Fibroblast of mammary gland (primary cell): Measurements from ENCODE around the gene TMEM18.

Experiments used
- DNase-seq: peaks from one replicate; pipeline ENCODE4 v3.0.0-alpha.2; 2010; ENCODE audit warnings: low read depth
- H3K4me3 ChIP-seq: 2 replicates; pipeline ENCODE4 v1.5.1; 2011; ENCODE audit warnings: low read depth, mild to moderate bottlenecking, low read length, moderate library complexity; ENCODE audit not compliant: control insufficient read depth
- CTCF ChIP-seq: conservative IDR thresholded peaks from 2 replicates; pipeline ENCODE4 v1.5.1; 2011; ENCODE audit warnings: low read depth, low read length, inconsistent platforms; ENCODE audit not compliant: control insufficient read depth, insufficient read depth

TMEM18 gene

GRCh38 chr2:649426-650342 lies 27.5 kb downstream of the TMEM18 start:
- DNase-seq: no peak
- no peak overlapping the region for H3K4me3 ChIP-seq
- TF ChIP-seq CTCF: no peak

- DNase-seq: no peak
- TF ChIP-seq CTCF: no peak
- no peak overlapping the region for H3K4me3 ChIP-seq
Measured at GRCh38 chr2:648476-649424, 28.5 kb downstream of the TMEM18 start.

DNA sequence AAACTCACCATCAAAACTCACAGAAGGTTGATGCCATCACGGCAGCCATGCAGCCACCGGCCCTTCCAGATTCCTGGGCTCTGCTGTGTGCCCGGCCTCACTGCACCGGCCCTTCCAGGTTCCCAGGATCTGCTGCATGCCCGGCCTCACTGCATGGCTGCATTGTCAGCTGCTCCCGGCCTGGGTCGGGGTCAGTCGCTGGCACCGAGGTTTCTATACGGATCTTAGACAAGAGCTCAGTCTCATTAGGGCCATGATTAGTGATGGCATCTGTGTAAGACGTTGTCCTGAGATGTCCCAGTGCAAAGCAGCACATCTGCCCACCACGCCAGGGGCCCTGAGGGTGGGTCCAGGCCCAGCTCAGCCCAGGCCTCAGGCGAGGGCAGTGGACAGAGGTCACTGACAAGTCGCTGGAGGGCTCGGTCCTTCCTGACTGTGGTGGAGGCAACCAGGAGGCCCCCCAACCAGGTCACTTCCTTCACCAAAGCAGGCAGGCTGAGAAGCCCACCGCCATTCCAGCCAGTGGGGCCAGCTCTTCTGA lies 29.4 kb downstream of the TMEM18 start:
- TF ChIP-seq CTCF: no peak
- no peak for DNase-seq
- no peak overlapping the region for H3K4me3 ChIP-seq

DNA sequence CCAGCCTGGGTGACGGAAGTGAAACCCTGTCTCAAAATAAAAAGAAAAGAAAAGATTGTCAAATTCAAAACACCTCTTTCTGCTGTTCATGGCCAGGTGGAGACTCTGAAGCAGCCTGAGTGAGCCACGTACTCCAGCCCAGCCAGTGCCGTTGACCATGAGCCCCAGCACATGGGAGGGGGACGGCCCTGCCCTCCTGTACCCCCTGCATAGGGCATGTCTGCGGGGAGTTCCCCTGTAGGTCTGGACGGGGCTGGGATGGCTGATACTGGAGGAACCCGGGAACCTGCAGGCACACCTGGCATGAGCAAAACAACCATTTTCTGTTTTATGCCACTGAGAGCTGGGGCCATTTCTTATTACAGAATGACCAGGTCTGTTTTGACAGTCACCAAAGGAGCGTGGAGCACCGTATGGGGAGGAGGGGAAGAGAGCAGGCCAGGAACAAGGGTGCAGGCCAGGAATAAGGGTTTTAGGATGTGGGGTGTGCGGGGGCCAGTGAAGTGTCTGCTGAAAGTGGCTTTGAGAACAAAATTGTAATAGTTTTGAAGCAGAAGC lies 30.1 kb downstream of the TMEM18 start:
- DNase-seq: no peak
- H3K4me3 ChIP-seq: no peak overlapping the region
- TF ChIP-seq CTCF: no peak

GRCh38 chr2:644871-645270 lies 32.3 kb downstream of the TMEM18 start:
- H3K4me3 ChIP-seq: no peak overlapping the region
- no peak for TF ChIP-seq CTCF
- no peak for DNase-seq

DNA sequence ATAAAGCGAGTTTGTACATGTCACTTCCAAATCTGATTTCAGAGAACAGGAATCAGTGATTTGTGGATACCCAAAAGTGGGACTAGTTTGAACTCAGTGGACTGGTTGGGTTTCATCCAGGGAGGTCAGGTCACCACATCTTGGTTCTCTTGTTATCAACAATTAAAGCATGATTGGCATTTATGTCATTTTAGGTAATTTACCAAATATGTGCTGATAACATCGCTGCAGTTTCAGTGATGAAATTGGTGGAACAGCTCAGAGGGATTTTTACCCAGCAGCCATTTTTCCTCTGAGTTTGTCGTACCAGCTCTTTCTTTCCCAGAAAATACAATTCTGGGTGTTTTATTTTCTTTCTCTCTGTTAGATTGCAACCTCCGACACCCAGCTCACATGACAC lies 33.4 kb downstream of the TMEM18 start:
- no peak for DNase-seq
- H3K4me3 ChIP-seq: no peak overlapping the region
- no peak for TF ChIP-seq CTCF
